ENCODE results near the gene CCHCR1. TPM values are rescaled to one million over a fixed set of nuclear protein-coding genes. Genes with fewer than 3 reads are reported as not detected.

The CCHCR1 gene
- total RNA-seq, 1 donor from 2014 or later, result 23.2 TPM

DNA sequence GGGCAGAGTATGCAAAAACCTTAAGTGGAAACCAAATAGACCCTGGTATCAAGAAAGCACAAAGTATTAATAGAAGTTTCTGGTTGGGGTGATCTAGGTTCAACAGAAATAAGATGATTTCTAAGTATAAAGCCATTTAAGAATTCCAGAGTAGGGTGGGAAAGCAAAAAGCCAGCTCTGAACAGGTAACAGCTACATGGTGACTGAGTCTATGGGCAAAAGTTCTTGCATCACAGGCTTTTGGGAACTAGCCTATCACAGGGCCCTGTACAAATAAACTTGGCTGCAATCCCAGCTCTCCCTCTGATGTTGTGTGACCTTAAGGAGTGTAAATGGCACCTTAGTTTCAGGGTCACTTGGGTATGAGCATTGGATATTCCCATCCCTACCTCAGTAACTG, 6.3 kb upstream of the CCHCR1 start:
- DNase-seq (ENCODE audit: low spot score), result no peak
- H3K4me1 ChIP-seq, result peaks cover 3% of the 10 kb centered on the region
- H3K27me3 ChIP-seq, result peaks cover 22% of the 10 kb centered on the region
- no peaks in the 10 kb centered on the region for H4K20me1 ChIP-seq (ENCODE audit: low read depth)
- H3K4me2 ChIP-seq, result no peak overlapping the region
- H2AFZ ChIP-seq (replicated peaks), result no peak overlapping the region
- H3K4me3 ChIP-seq, result no peak overlapping the region
- no peaks in the 10 kb centered on the region for H3K36me3 ChIP-seq
- TF ChIP-seq EZH2 (IDR thresholded peaks at IDR 0.05) (no peak), EZH2phosphoT487 (IDR thresholded peaks at IDR 0.05) (no peak)
- TF ChIP-seq, protein P1, sequence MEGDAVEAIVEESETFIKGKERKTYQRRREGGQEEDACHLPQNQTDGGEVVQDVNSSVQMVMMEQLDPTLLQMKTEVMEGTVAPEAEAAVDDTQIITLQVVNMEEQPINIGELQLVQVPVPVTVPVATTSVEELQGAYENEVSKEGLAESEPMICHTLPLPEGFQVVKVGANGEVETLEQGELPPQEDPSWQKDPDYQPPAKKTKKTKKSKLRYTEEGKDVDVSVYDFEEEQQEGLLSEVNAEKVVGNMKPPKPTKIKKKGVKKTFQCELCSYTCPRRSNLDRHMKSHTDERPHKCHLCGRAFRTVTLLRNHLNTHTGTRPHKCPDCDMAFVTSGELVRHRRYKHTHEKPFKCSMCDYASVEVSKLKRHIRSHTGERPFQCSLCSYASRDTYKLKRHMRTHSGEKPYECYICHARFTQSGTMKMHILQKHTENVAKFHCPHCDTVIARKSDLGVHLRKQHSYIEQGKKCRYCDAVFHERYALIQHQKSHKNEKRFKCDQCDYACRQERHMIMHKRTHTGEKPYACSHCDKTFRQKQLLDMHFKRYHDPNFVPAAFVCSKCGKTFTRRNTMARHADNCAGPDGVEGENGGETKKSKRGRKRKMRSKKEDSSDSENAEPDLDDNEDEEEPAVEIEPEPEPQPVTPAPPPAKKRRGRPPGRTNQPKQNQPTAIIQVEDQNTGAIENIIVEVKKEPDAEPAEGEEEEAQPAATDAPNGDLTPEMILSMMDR (IDR thresholded peaks at IDR 0.05), result no peak
- H3K4me1 Mint-ChIP-seq, result peaks cover 9% of the 10 kb centered on the region
- H3K9ac ChIP-seq, result no peak overlapping the region
- no peak overlapping the region for H3K27ac Mint-ChIP-seq
- peaks cover 9% of the 10 kb centered on the region for H3F3A ChIP-seq (ENCODE audit: low read depth)
- no peak overlapping the region for H3K27ac ChIP-seq
- H3K9me3 ChIP-seq (ENCODE audit: low read depth), result no peaks in the 10 kb centered on the region
- peaks cover 7% of the 10 kb centered on the region for H3K27me3 Mint-ChIP-seq (ENCODE audit: insufficient read depth, low read depth)
- peaks cover 6% of the 10 kb centered on the region for H3K36me3 Mint-ChIP-seq
- no peaks in the 10 kb centered on the region for H3K9me3 Mint-ChIP-seq
- H3K4me3 Mint-ChIP-seq, result no peak overlapping the region
- H3K79me2 ChIP-seq (ENCODE audit: low read depth), result no peaks in the 10 kb centered on the region

DNA sequence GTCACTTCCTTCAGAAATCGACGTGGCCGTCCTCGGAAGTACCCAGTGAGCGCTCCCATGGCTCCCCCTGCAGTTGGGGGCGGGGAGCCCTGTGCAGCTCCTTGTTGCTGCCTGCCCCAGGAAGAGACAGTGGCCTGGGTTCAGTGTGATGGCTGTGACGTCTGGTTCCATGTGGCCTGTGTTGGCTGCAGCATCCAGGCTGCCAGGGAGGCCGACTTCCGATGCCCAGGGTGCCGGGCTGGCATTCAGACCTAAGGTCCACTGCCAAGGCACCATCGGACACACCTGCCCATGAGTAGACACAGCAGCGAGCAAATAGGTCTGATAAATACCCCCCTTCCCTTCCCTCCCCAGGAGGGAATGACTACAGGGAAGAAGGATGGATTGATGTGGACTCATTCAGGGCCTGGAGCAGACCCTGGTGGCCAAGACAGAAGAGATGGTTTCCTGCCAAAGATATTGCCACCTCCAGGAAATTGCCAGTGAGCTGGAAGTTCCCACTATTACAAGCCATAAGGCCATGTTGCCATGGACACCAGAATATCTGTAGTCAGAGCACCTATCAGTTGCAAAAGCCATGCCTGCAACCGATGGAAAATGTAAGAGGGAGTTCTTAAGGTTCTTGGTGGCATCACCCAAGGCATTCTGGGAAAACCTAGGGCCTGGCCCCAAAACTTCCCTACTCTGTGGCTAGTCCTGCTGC, 5.0 kb upstream of the CCHCR1 start:
- no peaks in the 10 kb centered on the region for H3K9me3 ChIP-seq (ENCODE audit: low read depth)
- no peaks in the 10 kb centered on the region for H3K79me2 ChIP-seq (ENCODE audit: low read depth)
- H3K4me2 ChIP-seq, result no peak overlapping the region
- Mint-ChIP-seq H3K4me1 (peaks cover 15% of the 10 kb centered on the region), H3K4me3 (no peak overlapping the region), H3K36me3 (peaks cover 6% of the 10 kb centered on the region), H3K27ac (no peak overlapping the region), H3K27me3 (ENCODE audit: insufficient read depth, low read depth) (peaks cover 4% of the 10 kb centered on the region), H3K9me3 (no peaks in the 10 kb centered on the region)
- peaks cover 12% of the 10 kb centered on the region for H3K27me3 ChIP-seq
- TF ChIP-seq EZH2 (IDR thresholded peaks at IDR 0.05), result no peak
- TF ChIP-seq, protein P1 (IDR thresholded peaks at IDR 0.05), result no peak
- TF ChIP-seq EZH2phosphoT487 (IDR thresholded peaks at IDR 0.05), result no peak
- peaks cover 3% of the 10 kb centered on the region for H3K4me1 ChIP-seq
- H3K27ac ChIP-seq, result no peak overlapping the region
- H3F3A ChIP-seq (ENCODE audit: low read depth), result peaks cover 14% of the 10 kb centered on the region
- no peak overlapping the region for H3K9ac ChIP-seq
- H3K36me3 ChIP-seq, result no peaks in the 10 kb centered on the region
- DNase-seq (ENCODE audit: low spot score), result no peak
- no peak overlapping the region for H2AFZ ChIP-seq (replicated peaks)
- no peaks in the 10 kb centered on the region for H4K20me1 ChIP-seq (ENCODE audit: low read depth)
- no peak overlapping the region for H3K4me3 ChIP-seq

GRCh38 chr6:31161216-31162126, 3.9 kb upstream of the CCHCR1 start:
- Mint-ChIP-seq H3K36me3 (peaks cover 6% of the 10 kb centered on the region), H3K4me1 (peaks cover 23% of the 10 kb centered on the region), H3K4me3 (no peak overlapping the region), H3K9me3 (no peaks in the 10 kb centered on the region), H3K27ac (no peak overlapping the region), H3K27me3 (ENCODE audit: insufficient read depth, low read depth) (peaks cover 4% of the 10 kb centered on the region)
- H3K36me3 ChIP-seq, result no peaks in the 10 kb centered on the region
- TF ChIP-seq EZH2 (IDR thresholded peaks at IDR 0.05), result no peak
- TF ChIP-seq EZH2phosphoT487 (IDR thresholded peaks at IDR 0.05), result no peak
- TF ChIP-seq, protein P1 (IDR thresholded peaks at IDR 0.05), result no peak
- H3K4me2 ChIP-seq, result no peak overlapping the region
- no peak overlapping the region for H3K27ac ChIP-seq
- peaks cover 14% of the 10 kb centered on the region for H3F3A ChIP-seq (ENCODE audit: low read depth)
- no peak for DNase-seq (ENCODE audit: low spot score)
- peaks cover 12% of the 10 kb centered on the region for H3K27me3 ChIP-seq
- peaks cover 10% of the 10 kb centered on the region for H3K4me1 ChIP-seq
- no peak overlapping the region for H2AFZ ChIP-seq (replicated peaks)
- no peaks in the 10 kb centered on the region for H3K9me3 ChIP-seq (ENCODE audit: low read depth)
- no peak overlapping the region for H3K4me3 ChIP-seq
- H3K9ac ChIP-seq, result no peak overlapping the region
- peaks cover 10% of the 10 kb centered on the region for H3K79me2 ChIP-seq (ENCODE audit: low read depth)
- H4K20me1 ChIP-seq (ENCODE audit: low read depth), result no peaks in the 10 kb centered on the region

Measured in neural progenitor cell (in vitro differentiated cells).